ENCODE results near the gene NFIC.
"Not testable (repeated sequence)": the region's sequence is repeated elsewhere in the genome, so short reads cannot be mapped to it uniquely, and the experiment has no call there.

The NFIC gene

DNA sequence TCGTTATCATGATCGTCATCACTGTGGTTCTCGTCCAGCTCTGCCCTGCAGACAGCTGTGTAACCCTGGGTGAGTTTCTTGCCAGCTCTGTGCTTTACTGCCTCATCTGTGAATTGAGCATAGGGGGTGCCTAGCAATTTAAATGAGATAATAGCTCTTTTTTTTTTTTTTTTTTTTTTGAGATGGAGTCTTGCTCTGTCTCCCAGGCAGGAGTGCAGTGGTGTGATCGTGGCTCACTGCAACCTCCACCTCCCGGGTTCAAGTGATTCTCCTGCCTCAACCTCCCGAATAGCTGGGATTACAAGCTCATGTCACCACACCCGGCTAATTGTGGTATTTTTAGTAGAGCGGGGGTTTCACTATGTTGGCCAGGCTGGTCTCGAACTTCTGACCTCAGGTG, 25.5 kb downstream of the NFIC start:
- not testable (repeated sequence) for H3K27me3 ChIP-seq (ENCODE audit: control insufficient read depth, insufficient read depth, low read length); H3K4me1 ChIP-seq (ENCODE audit: control insufficient read depth, insufficient read depth, low read length); H3K36me3 ChIP-seq (ENCODE audit: control insufficient read depth, insufficient read depth, low read length)

DNA sequence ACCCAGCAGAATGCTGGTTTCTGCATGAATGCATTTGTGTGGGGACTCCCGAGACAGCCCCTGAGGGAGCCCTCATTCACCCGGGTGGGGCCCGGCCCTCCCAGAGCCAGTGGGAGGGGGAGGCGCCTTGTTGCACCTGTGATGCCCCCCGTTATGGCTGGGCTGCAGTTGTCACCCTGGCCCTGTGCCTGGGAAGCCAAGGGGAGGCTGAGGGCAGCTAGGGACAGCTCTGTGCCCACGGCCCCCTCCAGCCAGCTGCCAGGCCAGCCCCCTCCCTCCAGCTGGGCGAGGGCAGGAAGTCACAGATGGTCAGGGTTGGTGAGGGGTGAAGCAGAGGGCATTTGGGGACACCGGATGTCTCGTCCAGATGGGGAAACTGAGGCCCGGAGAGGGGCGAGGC, 26.1 kb downstream of the NFIC start:
- Histone ChIP-seq H3K36me3 (ENCODE audit: control insufficient read depth, insufficient read depth, low read length) (no peaks in the 10 kb centered on the region), H3K4me1 (ENCODE audit: control insufficient read depth, insufficient read depth, low read length) (peaks cover 15% of the 10 kb centered on the region), H3K9me3 (ENCODE audit: control insufficient read depth, insufficient read depth, low read depth, low read length) (no peaks in the 10 kb centered on the region), H3K9ac (ENCODE audit: low read length) (no peak overlapping the region), H3K27me3 (ENCODE audit: control insufficient read depth, insufficient read depth, low read length) (0 out of 2 replicates have a peak, but pooled peaks cover 6% of the 10 kb centered on the region), H3K27ac (ENCODE audit: low read depth, low read length) (no peak overlapping the region), H3K4me3 (ENCODE audit: low read depth, low read length) (no peak overlapping the region)

More for the DNA sequence above, 25.5 kb downstream of the NFIC start:
- H3K9me3 ChIP-seq (ENCODE audit: control insufficient read depth, insufficient read depth, low read depth, low read length); H3K27ac ChIP-seq (ENCODE audit: low read depth, low read length); H3K4me3 ChIP-seq (ENCODE audit: low read depth, low read length); H3K9ac ChIP-seq (ENCODE audit: low read length): not testable (repeated sequence)

DNA sequence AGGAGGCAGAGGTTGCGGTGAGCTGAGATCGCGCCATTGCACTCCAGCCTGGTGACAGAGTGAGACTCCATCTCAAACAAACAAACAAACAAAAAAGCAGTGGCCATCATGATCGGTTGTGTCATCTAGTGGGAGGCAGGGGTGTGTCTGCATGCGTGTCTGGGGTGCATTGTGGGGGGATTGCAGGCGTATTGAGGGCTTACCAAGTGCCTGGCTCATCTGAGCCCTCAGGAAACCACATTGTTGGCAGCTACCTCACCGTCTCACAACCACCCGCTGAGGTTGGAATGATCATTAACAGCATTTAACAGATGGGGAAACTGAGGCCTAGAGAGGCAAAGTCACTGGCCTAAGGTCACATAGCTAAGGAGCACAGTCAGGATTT, 30.5 kb downstream of the NFIC start:
- Histone ChIP-seq H3K9me3 (ENCODE audit: control insufficient read depth, insufficient read depth, low read depth, low read length) (no peaks in the 10 kb centered on the region), H3K9ac (ENCODE audit: low read length) (no peak overlapping the region), H3K4me1 (ENCODE audit: control insufficient read depth, insufficient read depth, low read length) (peaks cover 19% of the 10 kb centered on the region), H3K36me3 (ENCODE audit: control insufficient read depth, insufficient read depth, low read length) (no peaks in the 10 kb centered on the region), H3K4me3 (ENCODE audit: low read depth, low read length) (no peak overlapping the region), H3K27ac (ENCODE audit: low read depth, low read length) (no peak overlapping the region), H3K27me3 (ENCODE audit: control insufficient read depth, insufficient read depth, low read length) (peaks cover 13% of the 10 kb centered on the region)

DNA sequence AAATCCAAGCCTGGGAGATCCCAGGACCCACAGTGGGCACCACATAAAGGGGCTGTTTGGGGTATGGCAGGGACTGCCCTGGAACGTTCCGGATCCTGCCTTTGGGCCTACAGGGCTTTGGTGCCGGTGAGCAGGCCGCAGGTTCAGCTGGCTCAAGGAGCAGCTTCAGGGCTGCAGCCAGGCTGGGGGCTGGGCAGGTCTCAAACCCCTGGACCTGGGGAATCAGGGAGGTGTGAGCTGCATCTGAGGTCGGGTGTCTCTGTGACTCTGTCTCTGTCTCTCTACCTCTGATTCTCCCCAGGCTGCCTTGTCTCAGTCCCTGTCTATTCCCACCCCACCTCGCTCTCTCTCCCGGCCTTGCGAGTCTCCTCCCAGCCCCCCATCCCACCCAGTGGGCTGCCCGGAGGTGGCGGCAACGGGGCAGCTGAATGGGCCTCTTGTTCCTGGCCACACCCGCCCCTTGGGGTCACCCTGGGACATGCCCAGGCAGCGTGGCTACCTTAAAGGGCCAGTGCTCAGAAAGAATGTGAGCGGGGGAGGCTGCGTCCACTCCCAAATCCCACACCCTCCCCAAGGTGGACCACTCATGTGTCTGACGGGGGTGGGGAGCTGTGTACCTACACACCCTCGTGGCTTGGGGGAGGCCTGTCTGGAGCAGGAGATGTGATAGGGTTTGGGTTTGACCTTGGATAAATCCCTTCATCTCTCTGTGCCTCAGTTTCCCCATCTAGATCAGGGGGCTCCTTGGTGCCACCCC, 31.1 kb downstream of the NFIC start:
- Histone ChIP-seq H3K27ac (ENCODE audit: low read depth, low read length) (no peak overlapping the region), H3K9ac (ENCODE audit: low read length) (no peak overlapping the region), H3K4me3 (ENCODE audit: low read depth, low read length) (no peak overlapping the region), H3K36me3 (ENCODE audit: control insufficient read depth, insufficient read depth, low read length) (no peaks in the 10 kb centered on the region), H3K9me3 (ENCODE audit: control insufficient read depth, insufficient read depth, low read depth, low read length) (peaks cover under 1% of the 10 kb centered on the region), H3K27me3 (ENCODE audit: control insufficient read depth, insufficient read depth, low read length) (peaks cover 13% of the 10 kb centered on the region), H3K4me1 (ENCODE audit: control insufficient read depth, insufficient read depth, low read length) (peaks cover 22% of the 10 kb centered on the region)

DNA sequence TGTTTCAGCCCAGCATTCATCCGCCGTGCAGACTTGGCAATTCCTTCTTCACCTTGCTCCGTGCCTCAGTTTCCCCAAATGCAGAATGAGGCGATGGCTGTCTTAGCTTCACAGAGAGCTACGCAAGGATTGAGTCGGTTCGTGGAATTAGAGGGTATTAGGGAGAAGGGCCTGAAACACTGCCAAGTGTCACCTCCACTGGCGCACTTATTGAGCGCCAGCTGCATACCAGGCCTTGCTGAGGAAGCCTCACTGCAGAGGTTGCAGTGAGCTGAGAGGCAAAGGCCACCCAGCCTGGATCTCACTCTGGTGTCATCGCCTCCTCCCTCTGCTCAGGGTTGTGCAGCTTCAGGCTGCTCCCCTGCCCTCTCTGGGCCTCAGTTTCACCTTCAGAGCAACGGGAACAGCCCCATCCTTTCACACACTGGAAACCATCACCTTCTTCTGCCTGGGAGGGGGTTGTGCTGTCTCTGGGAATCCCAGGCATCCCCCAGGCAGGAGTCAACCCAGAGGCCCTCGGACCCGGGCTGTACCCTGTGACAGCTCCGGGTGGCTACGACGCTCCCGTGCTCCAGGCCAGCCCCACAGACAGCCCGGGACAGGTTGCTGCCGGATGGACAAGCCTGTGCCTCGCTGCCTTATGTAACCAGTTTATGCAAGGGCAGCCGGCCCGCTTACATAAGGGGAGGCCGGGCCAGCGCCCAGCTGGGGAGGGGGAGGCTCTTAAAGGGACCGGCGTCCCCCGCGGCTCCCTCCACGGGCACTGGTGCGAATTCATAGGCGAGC, 31.9 kb downstream of the NFIC start:
- H3K4me1 ChIP-seq (ENCODE audit: control insufficient read depth, insufficient read depth, low read length): peaks cover 22% of the 10 kb centered on the region
- H3K27me3 ChIP-seq (ENCODE audit: control insufficient read depth, insufficient read depth, low read length): peaks cover 13% of the 10 kb centered on the region
- peak overlapping the region; percentile 35; the same call in 1 of the 2 replicates for H3K4me3 ChIP-seq (ENCODE audit: low read depth, low read length)
- H3K9ac ChIP-seq (ENCODE audit: low read length): no peak overlapping the region
- H3K9me3 ChIP-seq (ENCODE audit: control insufficient read depth, insufficient read depth, low read depth, low read length): peaks cover 4% of the 10 kb centered on the region
- no peaks in the 10 kb centered on the region for H3K36me3 ChIP-seq (ENCODE audit: control insufficient read depth, insufficient read depth, low read length)
- H3K27ac ChIP-seq (ENCODE audit: low read depth, low read length): no peak overlapping the region

DNA sequence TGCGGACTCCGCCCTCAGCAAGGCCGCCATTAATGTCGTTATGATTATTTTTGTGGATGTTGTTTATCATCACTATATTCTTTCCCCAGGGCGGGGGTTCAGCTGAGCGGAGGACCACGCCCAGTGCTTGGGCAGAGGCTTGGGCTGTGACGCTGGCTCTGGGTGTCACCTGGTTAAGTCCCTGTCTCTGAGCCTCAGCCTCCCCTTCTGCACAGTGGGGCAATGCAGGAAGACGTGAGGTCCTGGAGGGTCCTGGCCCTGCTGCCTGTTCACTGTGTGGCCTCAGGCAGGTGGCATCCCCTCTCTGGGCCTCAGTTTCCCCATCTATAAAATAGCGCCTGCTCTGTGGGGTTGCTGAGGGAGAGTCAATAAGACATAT, 32.5 kb downstream of the NFIC start:
- Histone ChIP-seq H3K4me1 (ENCODE audit: control insufficient read depth, insufficient read depth, low read length) (peaks cover 22% of the 10 kb centered on the region), H3K4me3 (ENCODE audit: low read depth, low read length) (peak overlapping the region; percentile 35; the same call in 1 of the 2 replicates), H3K9ac (ENCODE audit: low read length) (no peak overlapping the region), H3K27me3 (ENCODE audit: control insufficient read depth, insufficient read depth, low read length) (peaks cover 13% of the 10 kb centered on the region), H3K27ac (ENCODE audit: low read depth, low read length) (no peak overlapping the region), H3K9me3 (ENCODE audit: control insufficient read depth, insufficient read depth, low read depth, low read length) (peaks cover 4% of the 10 kb centered on the region), H3K36me3 (ENCODE audit: control insufficient read depth, insufficient read depth, low read length) (no peaks in the 10 kb centered on the region)

DNA sequence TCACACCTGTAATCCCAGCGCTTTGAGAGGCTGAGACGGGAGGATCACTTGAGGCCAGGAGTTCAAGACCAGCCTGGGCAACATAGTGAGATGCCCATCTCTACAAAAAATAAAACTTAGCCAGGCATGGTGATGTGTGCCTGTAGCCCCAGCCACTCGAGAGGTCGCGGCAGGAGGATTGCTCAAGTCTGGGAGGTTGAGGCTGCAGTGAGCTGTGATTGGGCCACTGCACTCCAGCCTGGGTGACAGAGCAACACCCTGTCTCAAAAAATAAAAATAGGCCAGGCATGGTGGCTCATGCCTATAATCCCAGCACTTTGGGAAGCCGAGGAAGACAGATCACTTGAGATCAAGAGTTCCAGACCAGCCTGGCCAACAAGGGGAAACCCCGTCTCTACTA, 32.9 kb downstream of the NFIC start:
- Histone ChIP-seq H3K4me1 (ENCODE audit: control insufficient read depth, insufficient read depth, low read length) (peaks cover 26% of the 10 kb centered on the region), H3K27me3 (ENCODE audit: control insufficient read depth, insufficient read depth, low read length) (peaks cover 13% of the 10 kb centered on the region)
- H3K9me3 ChIP-seq (ENCODE audit: control insufficient read depth, insufficient read depth, low read depth, low read length); H3K36me3 ChIP-seq (ENCODE audit: control insufficient read depth, insufficient read depth, low read length); H3K4me3 ChIP-seq (ENCODE audit: low read depth, low read length); H3K9ac ChIP-seq (ENCODE audit: low read length); H3K27ac ChIP-seq (ENCODE audit: low read depth, low read length): not testable (repeated sequence)

DNA sequence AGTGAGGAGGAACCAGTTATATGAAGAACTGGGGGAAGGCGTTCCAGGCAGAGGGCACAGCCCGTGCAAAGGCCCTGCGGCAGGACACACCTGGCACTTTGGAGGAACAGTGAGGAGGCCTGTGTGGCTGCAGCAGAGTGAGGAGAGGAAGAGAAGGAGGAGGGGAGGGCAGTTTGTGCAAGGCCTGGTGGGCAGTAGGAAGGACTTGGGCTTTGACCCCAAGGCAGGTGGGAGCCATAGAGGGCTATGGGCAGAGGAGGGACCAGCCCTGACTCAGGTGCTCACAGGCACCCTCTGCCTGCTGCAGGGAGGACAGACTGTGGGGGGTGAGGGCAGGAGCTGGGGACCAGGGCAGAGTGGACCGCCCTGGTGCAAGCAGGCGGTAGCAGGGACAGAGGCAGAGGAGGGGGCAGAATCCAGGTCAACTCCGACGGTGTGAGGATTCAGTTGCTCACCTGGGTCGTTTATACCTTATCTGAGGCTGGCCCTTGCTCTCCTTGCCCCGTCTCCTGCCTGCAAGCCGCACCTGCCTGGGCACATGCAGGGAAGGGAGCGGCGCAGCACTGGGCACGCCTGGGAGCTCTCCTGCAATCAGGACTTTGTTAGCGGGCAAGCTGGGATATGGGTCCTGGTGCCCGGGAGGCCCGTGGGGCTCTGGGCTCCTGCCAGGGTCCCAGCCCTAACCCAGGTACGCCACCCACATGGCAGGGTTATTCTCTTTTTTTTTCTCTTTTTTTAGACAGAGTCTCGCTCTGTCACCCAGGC, 34.8 kb downstream of the NFIC start:
- no peak overlapping the region for H3K4me3 ChIP-seq (ENCODE audit: low read depth, low read length)
- no peaks in the 10 kb centered on the region for H3K36me3 ChIP-seq (ENCODE audit: control insufficient read depth, insufficient read depth, low read length)
- H3K9ac ChIP-seq (ENCODE audit: low read length): no peak overlapping the region
- H3K9me3 ChIP-seq (ENCODE audit: control insufficient read depth, insufficient read depth, low read depth, low read length): peaks cover 4% of the 10 kb centered on the region
- H3K27me3 ChIP-seq (ENCODE audit: control insufficient read depth, insufficient read depth, low read length): peaks cover 13% of the 10 kb centered on the region
- H3K4me1 ChIP-seq (ENCODE audit: control insufficient read depth, insufficient read depth, low read length): peaks cover 26% of the 10 kb centered on the region
- no peak overlapping the region for H3K27ac ChIP-seq (ENCODE audit: low read depth, low read length)

DNA sequence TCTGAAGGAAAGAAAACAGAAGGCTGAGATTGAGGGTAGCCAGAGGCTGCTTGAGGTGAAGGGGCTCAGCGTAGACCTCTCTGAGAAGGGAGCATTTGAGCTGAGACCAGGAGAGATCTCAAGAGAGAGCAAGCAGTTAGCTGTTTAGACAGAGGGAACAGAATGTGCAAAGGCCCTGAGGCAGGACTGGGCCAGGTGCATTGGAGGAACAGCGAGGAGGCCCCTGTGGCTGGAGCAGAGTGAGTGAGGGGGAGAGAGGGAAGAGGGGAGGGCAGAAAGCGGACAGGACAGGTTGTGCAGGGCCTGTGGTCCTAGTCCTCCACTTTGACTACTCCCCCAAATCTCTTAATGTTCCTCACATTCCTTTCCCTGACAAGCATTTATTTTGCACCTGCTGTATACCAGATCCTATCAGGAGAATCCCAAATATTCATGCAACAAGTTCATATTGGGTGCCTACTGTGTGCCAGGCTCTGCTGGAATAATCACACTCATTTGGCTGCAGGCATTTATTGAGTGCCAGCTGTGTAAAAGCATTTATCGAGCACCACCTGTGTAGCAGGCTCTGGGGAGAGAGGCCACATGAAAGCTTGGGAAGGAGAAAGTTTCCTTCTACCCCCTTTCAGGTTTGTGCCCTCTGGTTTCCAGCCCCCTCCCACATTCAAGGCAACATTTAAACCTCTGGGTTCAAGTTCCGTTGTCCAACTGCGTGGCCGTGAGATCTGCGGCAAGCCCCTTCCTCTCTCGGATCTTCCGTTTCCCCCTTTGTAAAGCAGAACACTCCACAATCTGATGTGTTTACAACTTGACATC, 36.5 kb downstream of the NFIC start:
- H3K4me3 ChIP-seq (ENCODE audit: low read depth, low read length): no peak overlapping the region
- H3K4me1 ChIP-seq (ENCODE audit: control insufficient read depth, insufficient read depth, low read length): peaks cover 16% of the 10 kb centered on the region
- peaks cover 4% of the 10 kb centered on the region for H3K9me3 ChIP-seq (ENCODE audit: control insufficient read depth, insufficient read depth, low read depth, low read length)
- H3K9ac ChIP-seq (ENCODE audit: low read length): no peak overlapping the region
- no peak overlapping the region for H3K27ac ChIP-seq (ENCODE audit: low read depth, low read length)
- H3K27me3 ChIP-seq (ENCODE audit: control insufficient read depth, insufficient read depth, low read length): peaks cover 11% of the 10 kb centered on the region
- no peaks in the 10 kb centered on the region for H3K36me3 ChIP-seq (ENCODE audit: control insufficient read depth, insufficient read depth, low read length)

DNA sequence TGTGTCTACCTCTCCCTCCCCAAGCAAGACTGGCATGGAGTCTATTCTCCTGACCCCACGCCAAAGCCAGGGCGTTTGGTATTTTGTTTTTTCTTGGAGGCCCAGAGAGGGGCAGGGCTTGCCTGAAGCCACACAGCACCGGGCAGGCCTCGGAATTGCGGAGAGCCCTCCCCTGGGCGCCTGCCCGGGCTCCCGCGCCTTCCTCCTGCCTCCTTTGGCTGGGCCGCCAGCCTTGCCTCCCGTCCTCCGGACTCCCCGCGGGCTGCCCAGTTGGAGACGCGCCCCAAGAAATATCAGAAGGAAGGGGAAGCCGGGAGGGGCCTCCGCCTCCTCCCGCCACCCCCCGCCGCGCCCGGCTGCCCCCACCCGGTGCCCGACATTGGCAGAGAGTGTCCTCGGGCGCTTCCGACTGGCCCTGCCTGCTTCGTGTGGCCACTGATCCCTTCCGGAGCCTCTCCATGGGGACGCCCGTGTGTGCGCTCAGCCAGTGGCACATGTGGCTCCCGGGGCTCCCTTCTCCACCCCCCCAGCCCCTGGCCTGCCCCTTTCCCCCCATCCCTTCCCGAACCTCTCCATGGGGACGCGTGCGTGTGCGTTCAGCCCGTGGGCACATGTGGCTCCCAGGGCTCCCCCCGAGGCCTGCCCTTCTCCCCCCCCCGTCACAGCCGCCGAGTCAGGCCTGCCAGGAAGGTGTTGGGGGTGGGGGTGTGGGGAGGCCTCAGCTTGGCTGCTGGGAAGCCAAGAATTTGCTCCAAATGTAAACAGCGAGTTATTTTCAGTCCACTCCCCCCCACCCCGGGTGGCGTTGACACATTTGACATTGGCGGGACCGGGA, 37.3 kb downstream of the NFIC start:
- Histone ChIP-seq H3K4me1 (ENCODE audit: control insufficient read depth, insufficient read depth, low read length) (peaks cover 10% of the 10 kb centered on the region), H3K27me3 (ENCODE audit: control insufficient read depth, insufficient read depth, low read length) (peaks cover 4% of the 10 kb centered on the region; the same call in 1 of the 2 replicates), H3K4me3 (ENCODE audit: low read depth, low read length) (no peak overlapping the region), H3K9ac (ENCODE audit: low read length) (no peak overlapping the region), H3K9me3 (ENCODE audit: control insufficient read depth, insufficient read depth, low read depth, low read length) (peaks cover 4% of the 10 kb centered on the region), H3K36me3 (ENCODE audit: control insufficient read depth, insufficient read depth, low read length) (no peaks in the 10 kb centered on the region), H3K27ac (ENCODE audit: low read depth, low read length) (no peak overlapping the region)

Measured in HUES6 (cell line).